Mesothelial cell of epicardium (in vitro differentiated cells): ENCODE data around the gene ALPK3. TPM values are rescaled to one million over a fixed set of nuclear protein-coding genes. Genes with fewer than 3 reads are reported as not detected.

ENCODE experiments used
- DNase-seq, 2 experiments: peaks; one replicate each; pipeline ENCODE4 v3.0.0; 2021; ENCODE audit warnings: low spot score in 2 of 2; ENCODE audit not compliant: unreplicated experiment in 2 of 2
- H3K27ac Mint-ChIP-seq: 2 replicates; pipeline ENCODE4 v1.8.0; 2021; ENCODE audit warnings: mixed read lengths
- H3K27me3 Mint-ChIP-seq: 2 replicates; pipeline ENCODE4 v1.8.0; 2021; ENCODE audit warnings: low read depth, mixed read lengths
- H3K36me3 Mint-ChIP-seq: 2 replicates; pipeline ENCODE4 v1.8.0; 2021; ENCODE audit warnings: mixed read lengths
- H3K4me1 Mint-ChIP-seq: 2 replicates; pipeline ENCODE4 v1.8.0; 2021; ENCODE audit warnings: mixed read lengths
- H3K4me3 Mint-ChIP-seq: 2 replicates; pipeline ENCODE4 v1.8.0; 2021; ENCODE audit warnings: mild to moderate bottlenecking, moderate library complexity, mixed read lengths
- H3K9me3 Mint-ChIP-seq: 2 replicates; pipeline ENCODE4 v1.8.0; 2021; ENCODE audit warnings: mixed read lengths
- CTCF ChIP-seq: fragments of 200-600 bp; sonication (generic); IDR thresholded peaks from one replicate; pipeline ENCODE4 v1.5.0; 2021; ENCODE audit warnings: antibody characterized with exemption; ENCODE audit not compliant: unreplicated experiment
- total RNA-seq: library from RNA; stranded (reverse); gene quantifications from 3 replicates; pipeline ENCODE4 v1.2.1, GENCODE V29; 2021

Gene ALPK3
- total RNA-seq, 1 donor from 2014 or later: 31.3 TPM

GRCh38 chr15:84909782-84910181 is 92.6 kb downstream of the ALPK3 start:
- Mint-ChIP-seq H3K36me3 (no peaks in the 10 kb centered on the region), H3K27me3 (no peaks in the 10 kb centered on the region), H3K4me3 (no peak overlapping the region), H3K27ac (no peak overlapping the region), H3K4me1 (peaks cover 16% of the 10 kb centered on the region), H3K9me3 (no peaks in the 10 kb centered on the region)
- DNase-seq: no peak
- TF ChIP-seq CTCF: no peak

- no peaks in the 10 kb centered on the region for H3K36me3 Mint-ChIP-seq
- no peak overlapping the region for H3K27ac Mint-ChIP-seq
- DNase-seq: no peak
- H3K27me3 Mint-ChIP-seq: no peaks in the 10 kb centered on the region
- no peaks in the 10 kb centered on the region for H3K9me3 Mint-ChIP-seq
- TF ChIP-seq CTCF: no peak
- H3K4me3 Mint-ChIP-seq: no peak overlapping the region
- H3K4me1 Mint-ChIP-seq: peaks cover 26% of the 10 kb centered on the region
These were observed 93.9 kb downstream of the ALPK3 start for GRCh38 chr15:84910928-84911623.

- peaks cover 26% of the 10 kb centered on the region for H3K4me1 Mint-ChIP-seq
- TF ChIP-seq CTCF: no peak
- peak overlapping the region; percentile 90 for H3K27ac Mint-ChIP-seq
- no peaks in the 10 kb centered on the region for H3K27me3 Mint-ChIP-seq
- H3K4me3 Mint-ChIP-seq: no peak overlapping the region
- no peaks in the 10 kb centered on the region for H3K36me3 Mint-ChIP-seq
- no peaks in the 10 kb centered on the region for H3K9me3 Mint-ChIP-seq
- no peak for DNase-seq
These were observed 94.9 kb downstream of the ALPK3 start for GRCh38 chr15:84911879-84912660.

- no peak for TF ChIP-seq CTCF
- H3K36me3 Mint-ChIP-seq: no peaks in the 10 kb centered on the region
- DNase-seq: no peak
- H3K27ac Mint-ChIP-seq: no peak overlapping the region
- H3K4me3 Mint-ChIP-seq: no peak overlapping the region
- H3K4me1 Mint-ChIP-seq: peaks cover 26% of the 10 kb centered on the region
- no peaks in the 10 kb centered on the region for H3K27me3 Mint-ChIP-seq
- no peaks in the 10 kb centered on the region for H3K9me3 Mint-ChIP-seq
These were observed 96.2 kb downstream of the ALPK3 start for GRCh38 chr15:84913360-84913723.

- peaks cover 27% of the 10 kb centered on the region for H3K4me1 Mint-ChIP-seq
- peak overlapping the region; percentile 100 for H3K27ac Mint-ChIP-seq
- no peaks in the 10 kb centered on the region for H3K36me3 Mint-ChIP-seq
- no peak for DNase-seq
- no peaks in the 10 kb centered on the region for H3K9me3 Mint-ChIP-seq
- H3K4me3 Mint-ChIP-seq: no peak overlapping the region
- H3K27me3 Mint-ChIP-seq: no peaks in the 10 kb centered on the region
- no peak for TF ChIP-seq CTCF
These were observed 97.2 kb downstream of the ALPK3 start for GRCh38 chr15:84914351-84914750.
